Measurements from ENCODE around the gene LRRN2. TPM values are rescaled to one million over a fixed set of nuclear protein-coding genes. Genes with fewer than 3 reads are reported as not detected.
A peak's percentile ranks its signal among the peaks of the same experiment; 100 is the strongest.

The LRRN2 gene
- total and polyA plus RNA-seq, 9 of the 15 experiments (the other 6 are each of a cell fraction or from before 2014, with no cell fraction given): 0.05 TPM; not detected in 8

DNA sequence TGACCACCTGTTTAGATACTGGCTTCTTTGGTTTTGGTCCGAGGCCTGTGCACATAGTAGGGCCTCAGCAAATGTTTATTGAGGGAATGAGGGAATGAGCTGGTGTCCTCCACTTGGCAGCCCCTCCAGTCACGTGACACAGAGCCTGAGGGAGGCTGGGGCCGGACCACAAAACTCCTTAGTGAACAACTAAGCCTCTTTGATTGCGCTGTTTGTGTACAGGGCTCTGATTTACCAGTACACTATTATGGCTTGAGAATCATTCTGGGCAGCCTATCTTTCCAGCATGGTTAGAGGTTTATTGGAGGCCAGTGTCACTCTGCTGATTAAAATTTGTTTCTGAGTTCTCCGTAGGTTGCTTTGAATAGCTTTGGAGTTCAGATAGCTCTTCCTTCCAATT lies 10.2 kb upstream of the LRRN2 start (continued):
- TF ChIP-seq DIDO1 (tag; IDR thresholded peaks at IDR 0.05; ENCODE audit: low read depth): no peak
- no peak for TF ChIP-seq TARDBP (IDR thresholded peaks at IDR 0.05)
- TF ChIP-seq ZNF511 (CRISPR knock-in tag; IDR thresholded peaks at IDR 0.05): no peak
- no peak for TF ChIP-seq IRF1 (CRISPR knock-in tag; IDR thresholded peaks at IDR 0.05; ENCODE audit: borderline replicate concordance)
- TF ChIP-seq COPS2 (conservative IDR thresholded peaks at IDR 0.05): no peak
- no peak for TF ChIP-seq PTTG1 (tag; IDR thresholded peaks at IDR 0.05; ENCODE audit: low read depth)
- TF ChIP-seq FOXJ3 (CRISPR knock-in tag; IDR thresholded peaks at IDR 0.05): no peak
- TF ChIP-seq STAT6 (CRISPR knock-in tag; IDR thresholded peaks at IDR 0.05): no peak
- TF ChIP-seq KDM1A (IDR thresholded peaks at IDR 0.05): peak in 1 of 2 experiments; percentile 61; a peak in 1 of 4 replicates
- no peak for TF ChIP-seq MEF2A (IDR thresholded peaks at IDR 0.05; ENCODE audit: control insufficient read depth, low read depth, low read length)
- TF ChIP-seq ZBTB33 (CRISPR knock-in tag; IDR thresholded peaks at IDR 0.05): no peak
- no peak for TF ChIP-seq FOXJ2 (tag; IDR thresholded peaks at IDR 0.05)
- TF ChIP-seq EP400 (IDR thresholded peaks at IDR 0.05): no peak
- TF ChIP-seq CBFA2T2 (conservative IDR thresholded peaks at IDR 0.05): peak; percentile 56
- peak in 1 of 2 experiments; percentile 65; a peak in 2 of 4 replicates for TF ChIP-seq RCOR1 (IDR thresholded peaks at IDR 0.05; ENCODE audit: borderline replicate concordance in 1 of 2, low read depth in 2 of 2, low read length in 2 of 2)
- peak; percentile 67 for TF ChIP-seq BHLHE40 (IDR thresholded peaks at IDR 0.05; ENCODE audit: low read length)
- peak; percentile 95 for TF ChIP-seq ZKSCAN1 (IDR thresholded peaks at IDR 0.05; ENCODE audit: low read depth, low read length)
- peak; percentile 6; the same call in 1 of the 2 replicates for TF ChIP-seq CBFA2T3 (IDR thresholded peaks at IDR 0.05)
- TF ChIP-seq HDAC2 (IDR thresholded peaks at IDR 0.05): peak; percentile 34; the same call in 1 of the 2 replicates
- TF ChIP-seq SRSF9 (IDR thresholded peaks at IDR 0.05; ENCODE audit: borderline replicate concordance, low read depth, low read length): no peak
- TF ChIP-seq NUFIP1 (IDR thresholded peaks at IDR 0.05; ENCODE audit: partially characterized antibody): no peak
- TF ChIP-seq ZNF197 (CRISPR knock-in tag; IDR thresholded peaks at IDR 0.05; ENCODE audit: low read depth): no peak
- no peak for TF ChIP-seq MECOM (CRISPR knock-in tag; IDR thresholded peaks at IDR 0.05)
- no peak for TF ChIP-seq RBBP5 (IDR thresholded peaks at IDR 0.05; ENCODE audit: borderline replicate concordance, insufficient read depth, low read length, poor library complexity, severe bottlenecking)
- TF ChIP-seq SLC30A9 (CRISPR knock-in tag; IDR thresholded peaks at IDR 0.05): no peak
- TF ChIP-seq GATA2 (CRISPR knock-in tag; IDR thresholded peaks at IDR 0.05): no peak

Data from K562 (cell line).